GM18505 (cell line): ENCODE measurements around the gene RELT.

Experiments
- ATAC-seq: cut with Tn5 transposase; IDR thresholded peaks from one replicate; pipeline ENCODE4 v1.9.1; 2021; ENCODE audit not compliant: unreplicated experiment
- POLR2A ChIP-seq: IDR thresholded peaks from 4 replicates; pipeline ENCODE4 v1.6.1; 2011; ENCODE audit warnings: borderline replicate concordance; ENCODE audit not compliant: insufficient read depth, insufficient read length; ENCODE audit errors: extremely low read depth

RELT gene

GRCh38 chr11:73439002-73439843 lies 63.0 kb downstream of the RELT start:
- no peak for TF ChIP-seq POLR2A
- ATAC-seq: no peak

GRCh38 chr11:73445980-73446379 lies 69.8 kb downstream of the RELT start:
- ATAC-seq: no peak
- TF ChIP-seq POLR2A: no peak

GRCh38 chr11:73446766-73447165 lies 70.6 kb downstream of the RELT start:
- TF ChIP-seq POLR2A: no peak
- no peak for ATAC-seq
